AG08395 (cell line): ENCODE data around the gene NCBP2L.

Experiments
- DNase-seq: peaks from one replicate; pipeline ENCODE4 v3.0.0; 2012; ENCODE audit warnings: mixed read lengths, low spot score

NCBP2L gene

DNA sequence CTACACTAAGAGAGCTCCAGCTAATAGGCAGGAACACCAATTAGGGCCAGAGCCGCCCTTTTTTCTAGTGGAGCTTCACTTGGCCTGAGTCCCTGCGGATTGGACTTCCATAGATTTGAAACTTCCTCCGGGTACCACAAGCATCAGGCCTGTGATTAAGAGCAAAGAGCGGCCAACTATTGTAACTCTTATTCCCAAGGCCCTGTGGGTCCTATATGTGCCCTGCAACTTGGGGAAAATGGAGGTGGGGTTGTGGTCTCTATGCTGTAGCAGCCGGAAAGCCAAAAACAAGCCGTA is at the start of gene NCBP2L:
Gene NCBP2L (plus strand): TSS at position 198 of the 297 bp plus-strand sequence. CDS start 16,488 bp downstream, outside the sequence.
- no peak for DNase-seq

DNA sequence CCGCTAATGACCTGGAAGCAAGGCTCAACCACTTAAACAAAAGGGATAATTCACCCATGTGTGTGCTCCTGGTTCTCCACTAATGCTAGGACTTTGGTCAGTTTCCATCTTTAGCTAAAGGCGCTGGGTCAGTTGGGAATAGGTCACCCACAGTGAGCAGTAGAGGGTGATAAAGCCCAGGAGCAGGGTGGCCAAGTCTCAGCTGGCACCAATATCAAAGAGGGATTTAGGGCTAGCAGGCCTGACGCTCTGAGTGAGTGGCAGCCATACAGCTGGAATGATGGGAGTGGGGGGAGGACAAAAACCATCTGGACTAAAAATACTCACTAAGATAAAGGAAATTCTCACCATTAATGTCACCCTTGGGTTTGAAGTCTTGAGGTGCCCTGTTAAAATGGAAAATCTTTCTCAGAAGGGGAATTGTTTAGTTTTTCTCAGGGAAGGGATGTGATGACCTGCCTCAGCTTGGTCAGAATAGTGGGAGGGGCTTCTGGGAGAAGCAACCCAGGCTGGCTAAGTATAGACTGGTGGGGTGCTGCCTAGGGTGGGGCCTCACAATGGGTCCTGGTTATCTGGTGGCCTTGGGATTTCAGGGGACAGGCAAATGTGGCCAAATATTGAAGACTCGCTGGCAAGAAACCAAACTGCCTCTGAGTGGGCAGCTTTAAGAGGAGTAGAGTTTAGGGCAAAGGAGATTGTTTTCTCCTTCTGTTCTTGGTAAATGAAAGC is 49.0 kb upstream of the NCBP2L start:
- no peak for DNase-seq

DNA sequence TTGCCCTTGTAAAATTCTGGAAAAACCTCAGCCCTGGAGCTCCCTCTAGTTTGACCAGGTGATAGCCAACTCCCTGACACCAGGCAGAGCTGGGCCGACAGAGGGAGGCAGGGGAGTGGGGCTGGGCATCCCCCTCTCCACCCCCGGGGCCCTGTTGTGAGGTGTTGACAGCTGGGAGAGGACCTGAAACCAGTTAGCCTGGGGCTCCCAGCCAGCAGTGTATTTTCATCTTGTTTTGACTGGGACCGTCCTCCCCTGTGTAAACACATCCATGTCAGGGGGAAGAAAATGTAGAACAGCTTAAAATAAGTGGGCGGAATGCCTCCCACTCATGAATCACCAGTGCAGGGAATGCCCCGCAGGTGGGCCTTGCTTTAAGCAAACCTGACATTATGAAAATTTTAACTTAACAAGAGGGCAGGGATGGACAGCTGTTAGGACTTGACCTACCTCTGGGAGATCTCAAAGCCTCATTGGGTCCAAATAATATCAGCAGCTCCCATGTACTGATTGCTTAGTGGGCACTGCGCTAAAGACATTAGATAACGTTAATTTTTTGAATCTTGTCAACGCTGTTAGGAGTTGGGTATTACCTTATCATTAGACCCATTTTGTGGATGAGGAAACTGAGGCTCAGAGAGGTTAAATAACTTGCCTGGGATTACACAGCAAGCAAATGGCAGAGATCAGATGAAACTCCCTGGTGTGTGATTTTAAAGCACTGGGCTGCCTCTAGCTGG is 47.8 kb upstream of the NCBP2L start:
- no peak for DNase-seq

DNA sequence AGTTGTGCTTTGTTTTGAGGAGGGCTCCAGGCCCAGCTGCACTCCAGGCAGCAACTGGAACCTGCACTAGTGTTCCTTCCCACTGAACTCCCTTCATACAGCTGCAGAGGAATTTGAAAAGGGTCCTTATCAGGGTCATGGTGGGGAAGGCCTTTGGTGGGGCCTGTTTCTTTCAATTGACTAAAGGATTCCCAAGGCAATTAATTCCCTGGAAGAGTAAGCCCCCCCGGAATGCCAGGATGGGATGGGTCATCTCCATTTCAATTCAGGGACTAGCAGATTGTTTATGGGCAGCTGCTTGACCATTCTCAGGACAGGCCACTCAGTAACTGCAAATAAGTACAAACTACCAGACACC is 47.3 kb upstream of the NCBP2L start:
- no peak for DNase-seq

DNA sequence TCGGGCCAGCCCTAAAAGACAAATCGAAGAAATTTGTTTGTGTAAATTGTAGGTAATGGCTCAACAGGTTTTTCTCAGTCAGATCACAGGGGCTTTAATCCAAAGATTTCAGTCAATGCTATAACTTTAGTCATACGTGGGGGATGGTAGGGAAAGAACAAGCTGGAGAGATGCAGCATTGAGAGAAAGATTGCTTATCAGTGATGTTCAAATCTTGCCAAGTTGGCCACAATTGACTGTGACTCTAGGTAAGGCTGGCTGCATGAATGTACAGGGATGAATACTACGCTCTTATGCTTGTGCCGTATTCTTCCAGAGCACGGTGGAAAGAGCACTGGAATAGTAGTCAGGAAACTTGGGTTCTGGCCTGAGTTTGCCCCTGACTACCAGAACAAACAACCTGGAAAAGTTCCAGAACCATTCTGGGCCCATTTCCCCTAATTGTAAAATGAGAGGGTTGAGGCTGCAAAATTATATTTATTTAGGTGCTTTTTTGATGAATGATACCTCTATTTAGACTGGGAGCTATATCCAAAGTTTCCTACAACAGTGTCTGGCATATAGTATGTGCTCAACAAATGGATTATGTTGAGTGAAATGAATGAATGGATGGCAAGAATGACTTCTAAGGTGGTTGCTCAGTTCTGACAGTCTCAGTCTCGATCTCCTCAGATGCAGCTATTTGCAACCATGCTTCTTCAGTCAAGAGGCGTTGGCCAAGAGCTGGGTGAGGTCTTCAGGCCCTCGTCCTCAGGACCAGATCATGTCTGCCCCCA is 46.4 kb upstream of the NCBP2L start:
- no peak for DNase-seq

DNA sequence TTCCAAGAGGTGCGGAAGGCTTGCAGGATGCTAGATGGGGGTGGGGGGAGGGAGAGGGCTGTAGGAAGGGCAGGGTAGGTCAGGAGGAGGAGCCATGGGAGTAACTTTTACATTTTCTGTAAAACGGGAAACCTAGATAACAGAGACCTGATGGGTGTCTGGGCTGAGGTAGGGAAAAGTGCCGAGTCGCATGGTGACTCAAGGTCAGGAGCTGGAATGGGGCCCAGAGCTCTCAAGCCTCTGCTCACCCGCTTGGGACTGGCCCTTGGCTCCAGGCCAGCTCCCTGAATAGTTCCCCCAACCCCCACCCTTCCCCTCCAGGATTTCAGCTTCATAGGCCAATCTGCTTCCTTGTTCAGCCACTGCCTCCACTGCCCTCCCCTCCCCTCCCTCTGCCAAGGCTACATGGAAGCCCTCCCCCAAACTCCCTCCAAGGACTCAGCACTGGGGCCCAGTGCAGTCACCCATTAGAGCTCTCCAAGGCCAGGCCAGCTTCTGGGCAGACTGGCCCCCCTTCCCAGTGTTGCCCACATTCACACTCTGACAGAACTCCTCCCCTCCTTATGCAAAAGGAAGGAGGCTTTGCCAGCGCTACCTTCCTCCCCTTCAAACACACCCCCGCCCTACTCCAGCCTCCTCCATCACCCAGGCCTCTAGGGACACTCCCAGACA is 45.6 kb upstream of the NCBP2L start:
- DNase-seq, result peak; percentile 45

DNA sequence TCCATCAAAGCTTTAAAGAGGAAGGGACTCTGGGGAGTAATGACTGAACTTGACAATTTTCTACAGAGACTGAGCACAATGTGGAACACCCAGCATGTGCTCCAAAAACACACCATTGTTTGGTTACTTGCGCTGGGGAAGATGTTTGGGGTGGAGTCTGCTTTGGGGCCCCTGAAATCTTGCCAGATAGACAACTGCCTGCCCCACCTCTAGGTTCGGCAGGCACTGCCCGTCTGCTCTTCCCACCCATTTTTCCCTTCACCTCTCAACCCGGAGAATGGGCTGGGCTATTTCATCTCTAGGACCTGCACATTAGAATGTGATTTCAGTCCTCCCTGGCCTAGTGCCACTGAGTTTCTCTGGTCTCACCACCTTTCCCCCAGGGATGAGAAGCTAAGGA is 43.8 kb upstream of the NCBP2L start:
- DNase-seq, result no peak

DNA sequence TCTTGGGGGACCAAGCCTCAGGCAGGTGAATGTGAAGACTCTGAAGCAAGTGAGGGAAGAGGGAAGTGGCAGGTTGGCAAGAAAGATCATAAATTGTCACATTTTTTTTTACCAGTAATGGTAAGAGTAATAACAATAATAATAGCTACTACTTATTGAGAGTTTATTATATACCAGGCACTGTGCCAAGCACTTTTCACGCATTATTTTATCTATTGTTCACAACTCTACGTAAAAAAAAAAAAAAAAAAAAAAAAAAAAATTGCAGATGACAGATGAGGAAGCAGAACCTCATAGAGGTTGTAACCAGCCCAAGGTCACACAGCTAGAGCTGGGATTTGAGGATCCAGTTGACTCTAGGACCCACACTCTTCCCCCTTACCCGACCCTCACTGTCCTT is 42.9 kb upstream of the NCBP2L start:
- no peak for DNase-seq

DNA sequence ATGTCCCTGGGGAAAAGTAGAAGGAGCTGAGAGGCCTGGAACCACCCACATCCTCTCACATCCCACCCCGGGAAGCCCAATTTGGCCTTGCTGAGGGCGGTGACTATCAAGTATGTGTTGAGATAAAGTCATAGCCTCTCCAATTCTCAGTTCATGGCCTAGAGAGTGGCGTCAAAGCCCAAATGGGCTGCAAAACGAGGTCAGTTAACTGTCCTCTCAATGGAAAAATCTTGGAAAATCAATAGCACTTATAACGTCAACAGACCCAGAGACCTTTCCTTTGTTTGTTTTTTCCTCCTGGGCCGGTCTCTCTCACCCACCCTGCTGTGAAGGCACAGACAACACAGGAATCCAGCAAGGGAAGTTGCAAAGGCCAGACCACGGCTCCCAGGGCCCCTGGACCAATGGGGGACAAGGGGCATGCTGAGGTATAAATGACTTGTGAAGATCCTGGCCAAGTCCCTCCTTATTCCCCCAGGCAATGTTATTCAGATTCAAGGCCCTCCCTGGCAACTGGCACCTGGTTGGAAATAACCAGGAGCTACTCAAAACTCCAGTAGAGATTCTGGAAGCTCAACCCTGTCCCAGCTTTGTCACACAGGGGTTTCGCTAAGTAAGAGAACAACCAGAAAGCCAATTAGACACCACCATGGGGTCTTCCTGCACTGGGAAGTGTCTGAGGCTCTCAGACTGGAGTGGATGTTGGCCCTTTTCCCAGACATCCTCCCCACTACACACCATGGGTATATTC is 40.6 kb upstream of the NCBP2L start:
- no peak for DNase-seq

DNA sequence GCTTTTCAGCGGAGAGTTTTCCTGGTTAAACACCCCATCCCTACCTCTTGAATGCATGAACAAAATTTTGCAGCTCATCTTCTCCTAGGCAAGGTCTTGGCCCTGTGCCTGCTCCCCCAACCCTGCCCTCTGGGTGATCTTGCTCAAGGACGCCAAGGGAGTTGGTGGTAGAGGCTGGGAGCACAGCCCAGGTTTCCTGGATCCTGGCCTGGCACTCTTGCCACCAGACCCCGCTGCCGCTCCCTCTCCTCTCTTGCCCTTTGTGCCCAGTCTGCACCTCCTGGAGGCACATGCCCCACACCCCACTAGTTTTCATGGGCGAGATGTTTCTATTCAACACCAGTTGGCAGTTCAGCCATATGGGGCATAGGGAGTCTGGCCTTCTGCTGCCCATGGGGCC is 39.3 kb upstream of the NCBP2L start:
- DNase-seq, result no peak

DNA sequence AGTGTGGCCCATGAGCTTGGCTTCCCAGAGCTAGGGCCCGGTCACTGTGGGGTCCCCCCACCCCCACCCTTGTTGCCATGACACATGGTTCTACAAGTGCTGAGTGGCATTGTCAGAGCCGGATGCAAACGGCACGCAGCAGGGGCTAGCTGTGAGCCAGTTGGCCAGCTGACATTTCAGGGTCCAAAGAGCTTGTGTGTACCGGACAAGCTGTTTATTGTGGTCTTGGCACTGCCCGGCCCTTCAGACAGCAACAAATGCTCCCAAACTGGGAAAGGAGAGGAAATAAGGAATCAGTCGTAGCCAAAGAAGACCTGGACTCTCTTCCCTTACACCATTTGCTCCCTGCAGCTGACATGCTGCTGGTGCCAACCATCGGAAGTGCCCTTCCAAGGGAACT is 38.8 kb upstream of the NCBP2L start:
- DNase-seq, result no peak

DNA sequence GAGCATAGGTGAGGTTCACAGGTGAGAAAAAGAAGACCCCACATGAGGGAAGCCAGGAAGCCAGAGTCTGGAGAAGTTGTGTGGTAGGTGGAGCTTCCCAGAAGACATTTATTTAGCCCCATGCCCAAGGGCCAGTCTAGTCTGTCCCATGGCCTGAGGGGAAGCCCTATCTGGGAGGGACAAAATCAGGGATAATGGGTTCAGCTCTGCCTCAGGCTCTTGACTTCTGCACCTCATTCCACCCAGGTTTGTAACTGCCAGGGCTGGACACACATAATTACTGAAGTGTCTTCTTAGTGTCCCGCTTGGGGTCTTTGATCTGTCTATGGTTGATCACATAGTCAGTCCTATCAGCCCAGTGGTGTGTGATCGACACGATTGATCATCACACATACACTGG is 38.0 kb upstream of the NCBP2L start:
- no peak for DNase-seq

DNA sequence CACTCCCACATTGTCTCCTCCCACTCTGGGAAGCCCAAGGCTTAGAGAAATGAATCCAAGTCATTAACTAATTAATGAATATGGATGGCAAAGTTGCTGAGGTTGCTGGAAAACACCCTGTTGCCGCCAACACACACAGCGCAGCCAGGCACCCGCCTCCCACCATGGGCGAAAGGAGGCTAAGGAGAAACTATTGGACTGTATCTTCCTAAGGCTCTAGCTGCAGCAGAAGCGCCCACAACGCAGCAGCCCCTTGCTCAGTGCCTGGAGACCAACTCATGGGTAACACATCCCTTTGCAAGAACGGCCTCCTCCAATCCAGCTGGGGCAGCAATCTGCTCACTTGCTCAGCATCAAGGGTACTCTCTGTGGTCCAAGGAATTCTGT is 36.1 kb upstream of the NCBP2L start:
- no peak for DNase-seq

DNA sequence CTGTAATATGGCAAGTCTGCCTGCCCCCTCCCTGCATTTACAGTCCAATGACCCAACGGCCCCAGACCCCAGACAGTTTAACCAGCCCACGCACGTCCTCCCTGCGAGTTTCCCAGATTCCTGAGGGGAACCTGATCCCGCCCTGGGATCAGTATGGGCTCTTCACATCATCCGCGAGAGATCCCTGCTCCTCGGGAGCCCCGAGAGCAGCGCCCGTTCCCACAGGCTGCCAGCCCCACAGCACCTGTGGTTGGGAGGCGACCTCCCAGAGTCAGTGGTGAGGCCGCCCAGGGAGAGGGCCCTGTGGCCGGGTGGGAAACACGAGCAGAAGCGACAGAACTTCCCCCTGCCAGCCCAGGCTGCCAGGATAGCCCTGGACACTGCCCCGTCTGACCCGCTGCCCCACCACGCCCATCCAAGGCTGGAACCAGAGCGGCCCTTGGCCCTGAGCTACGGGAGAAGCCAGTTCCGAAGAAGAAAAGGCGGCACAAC is 34.8 kb upstream of the NCBP2L start:
- DNase-seq, result no peak

DNA sequence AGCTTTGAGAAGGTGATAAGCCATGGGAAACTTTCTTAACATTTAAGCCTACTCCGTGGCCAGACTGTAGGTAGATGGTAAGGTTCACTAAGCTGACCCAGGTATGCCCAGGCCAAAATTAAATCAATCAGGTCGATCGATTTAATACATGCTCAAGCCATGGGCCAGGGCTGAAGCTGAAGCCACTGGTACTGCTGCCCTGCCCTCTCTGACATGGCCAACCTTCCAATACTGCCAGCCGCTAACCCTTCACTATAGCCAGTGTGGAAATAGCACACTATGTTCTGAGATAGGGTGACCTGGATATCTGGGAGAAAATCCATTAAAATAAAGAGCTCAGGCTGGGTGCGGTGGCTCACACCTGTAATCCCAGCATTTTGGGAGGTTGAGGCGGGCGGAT is 33.5 kb upstream of the NCBP2L start:
- DNase-seq, result no peak

DNA sequence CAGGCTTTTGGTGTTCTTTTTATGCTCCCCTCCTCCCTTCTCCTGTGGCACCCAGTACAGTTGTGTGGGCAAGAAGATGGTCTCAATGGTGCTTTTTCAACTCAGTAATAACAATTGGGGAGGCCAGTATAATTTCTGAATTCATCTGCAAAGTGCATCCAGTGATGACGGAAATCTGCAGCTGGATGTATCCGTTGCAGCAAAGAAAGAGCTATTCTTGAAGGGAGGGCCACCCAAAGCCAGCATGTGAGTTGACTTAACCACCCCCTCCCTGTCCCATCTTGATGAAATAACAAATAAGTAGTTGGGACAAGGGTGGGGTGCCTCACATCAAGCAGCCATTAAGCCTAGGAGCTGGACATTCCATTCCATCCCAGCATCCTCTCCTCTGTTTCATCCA is 32.7 kb upstream of the NCBP2L start:
- no peak for DNase-seq

DNA sequence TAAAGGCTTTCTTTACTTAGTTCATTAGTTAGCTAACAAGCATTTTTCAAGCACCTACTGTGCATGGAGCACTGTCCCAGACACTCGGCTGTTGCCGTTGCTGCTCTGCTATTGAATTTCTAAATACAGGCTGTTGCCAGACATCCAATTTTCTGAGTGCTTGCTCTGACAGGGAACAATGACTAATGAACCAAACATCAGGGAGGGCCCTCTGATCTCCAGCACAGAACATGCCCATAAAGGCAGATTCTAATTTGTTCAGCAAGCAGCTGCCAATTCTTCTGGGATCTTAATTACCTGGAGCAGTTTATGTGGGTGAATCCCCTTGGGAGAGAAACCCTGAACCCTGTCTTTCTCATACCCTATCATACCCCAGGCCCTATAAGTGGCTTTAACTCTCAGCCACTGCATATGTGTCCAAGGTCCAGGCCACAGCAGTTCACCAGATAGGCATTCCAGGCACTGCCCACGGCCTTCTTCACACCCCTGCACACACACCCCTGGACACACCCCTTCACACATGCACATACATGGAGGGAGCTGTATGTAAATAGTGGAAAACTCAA is 29.9 kb upstream of the NCBP2L start:
- DNase-seq, result peak; percentile 69

DNA sequence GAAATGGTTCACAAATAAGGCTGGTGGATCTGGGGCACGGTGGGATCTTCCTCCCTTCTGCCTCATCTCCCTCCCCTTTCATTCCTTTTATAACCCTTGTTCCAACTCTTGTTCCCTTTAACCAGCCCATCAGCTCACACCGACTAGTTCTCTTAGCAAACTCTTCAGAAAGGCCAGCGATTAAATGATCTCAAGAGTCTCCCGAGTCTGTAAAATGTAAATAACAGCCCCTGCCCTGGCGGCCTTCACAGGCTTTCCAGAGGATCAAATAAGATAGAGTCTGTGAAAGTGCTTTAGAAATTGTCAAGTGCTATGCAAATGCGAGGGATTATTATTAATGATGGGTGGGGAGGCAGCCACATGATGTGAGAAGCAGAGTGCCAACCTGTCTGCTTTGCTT is 29.0 kb upstream of the NCBP2L start:
- DNase-seq, result no peak

DNA sequence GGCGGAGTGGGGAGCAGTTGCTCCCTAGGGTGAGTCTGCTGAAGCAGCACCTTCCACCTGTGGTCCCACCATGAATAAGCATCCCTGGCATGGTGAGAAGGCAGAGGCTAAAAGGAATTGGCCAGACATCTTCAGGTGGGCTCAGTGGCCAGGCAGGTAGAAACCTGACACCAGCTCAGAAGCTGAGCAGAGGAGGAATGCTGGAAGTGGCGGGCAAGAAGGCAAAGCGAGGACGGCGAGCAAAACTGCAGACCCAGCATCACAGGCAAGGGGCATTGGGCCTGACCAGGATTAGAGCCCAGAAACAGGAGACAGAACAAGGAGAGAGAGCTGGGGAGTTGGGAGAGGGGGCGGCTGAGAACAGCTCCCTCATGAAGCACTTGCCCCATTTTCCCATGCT is 27.3 kb upstream of the NCBP2L start:
- DNase-seq, result no peak

DNA sequence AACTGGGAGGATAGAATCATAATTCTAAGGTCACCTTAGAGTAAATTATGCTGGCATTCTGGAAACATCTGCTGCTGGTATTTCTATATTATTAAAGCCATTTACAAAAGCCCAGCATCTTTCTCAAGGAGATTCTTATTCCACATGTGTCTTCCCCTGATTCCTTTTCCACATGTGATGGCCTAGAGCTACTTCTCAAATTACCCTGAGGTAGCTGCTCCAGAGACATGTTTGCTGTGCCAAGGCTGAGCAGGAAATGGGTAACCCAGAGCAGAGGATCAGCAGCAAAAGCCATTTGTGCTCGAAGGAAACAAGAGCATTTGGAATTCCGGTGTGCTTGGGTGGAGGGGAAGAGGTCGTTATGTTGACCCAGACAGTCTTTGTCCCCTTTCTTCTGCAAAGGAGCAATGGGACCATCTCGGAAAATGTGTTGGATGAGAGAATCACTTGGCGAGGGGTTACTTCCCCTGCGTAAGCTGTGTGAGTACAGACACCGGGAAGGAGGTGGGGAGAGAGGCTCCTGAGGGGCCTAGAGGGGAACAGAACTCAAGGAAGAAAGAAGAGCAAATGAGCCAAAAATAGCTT is 26.6 kb upstream of the NCBP2L start:
- DNase-seq, result no peak

DNA sequence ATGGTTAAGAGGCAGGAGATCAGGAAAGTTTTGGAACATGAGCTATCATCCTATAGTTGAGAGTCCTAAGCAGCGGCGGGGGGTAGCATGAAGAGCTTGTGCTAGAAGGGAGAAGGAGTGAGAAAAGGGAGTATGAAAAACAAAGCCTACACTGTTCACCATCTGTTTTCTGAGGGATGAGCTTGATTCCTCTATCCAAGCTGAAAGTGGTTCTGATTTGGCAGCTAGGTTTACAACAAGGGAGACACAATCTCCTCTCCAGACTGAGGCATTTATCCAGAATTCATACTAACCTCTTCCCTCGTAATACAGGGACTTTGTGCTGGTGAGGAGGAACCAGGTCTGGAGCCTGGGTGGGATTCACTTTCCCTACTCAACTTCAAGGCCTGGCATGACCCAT is 25.5 kb upstream of the NCBP2L start:
- DNase-seq, result no peak
